Smooth muscle cell (in vitro differentiated cells): ENCODE data around the gene KRTAP10-12. TPM values are rescaled to one million over a fixed set of nuclear protein-coding genes. Genes with fewer than 3 reads are reported as not detected.

Experiments used
- DNase-seq: peaks from one replicate; lab custom pipeline; 2025; ENCODE audit not compliant: unreplicated experiment; lab: John Stamatoyannopoulos, UW
- H2AFZ ChIP-seq: fragments of 200-600 bp; sonication (generic); 2 replicates; pipeline ENCODE4 v1.6.0; 2016; ENCODE audit warnings: antibody characterized with exemption, low read depth, mild to moderate bottlenecking
- H3F3A ChIP-seq: fragments of 200-600 bp; sonication (generic); 2 replicates; pipeline ENCODE4 v1.6.0; 2017; ENCODE audit warnings: antibody characterized with exemption, low read depth
- H3K27ac ChIP-seq: fragments of 200-600 bp; sonication (generic); 2 replicates; pipeline ENCODE4 v1.5.1; 2016; ENCODE audit warnings: low read depth, mild to moderate bottlenecking
- H3K27me3 ChIP-seq: fragments of 200-600 bp; sonication (generic); 2 replicates; pipeline ENCODE4 v1.6.1; 2016; ENCODE audit warnings: low read depth, mild to moderate bottlenecking
- H3K36me3 ChIP-seq: fragments of 200-600 bp; sonication (generic); 2 replicates; pipeline ENCODE4 v1.5.1; 2016; ENCODE audit warnings: low read depth
- H3K4me1 ChIP-seq: fragments of 200-600 bp; sonication (generic); 2 replicates; pipeline ENCODE4 v1.5.1; 2016; ENCODE audit warnings: low read depth
- H3K4me2 ChIP-seq: fragments of 200-600 bp; sonication (generic); 2 replicates; pipeline ENCODE4 v1.6.0; 2016; ENCODE audit warnings: mild to moderate bottlenecking
- H3K4me3 ChIP-seq: fragments of 200-600 bp; sonication (generic); 2 replicates; pipeline ENCODE4 v1.5.1; 2016; ENCODE audit warnings: mild to moderate bottlenecking
- H3K79me2 ChIP-seq: fragments of 200-600 bp; sonication (generic); 2 replicates; pipeline ENCODE4 v1.6.0; 2016; ENCODE audit warnings: low read depth, mild to moderate bottlenecking
- H3K9ac ChIP-seq: fragments of 200-600 bp; sonication (generic); 2 replicates; pipeline ENCODE4 v1.6.0; 2016; ENCODE audit warnings: low read depth
- H3K9me3 ChIP-seq: fragments of 200-600 bp; sonication (generic); replicated peaks from 2 replicates; pipeline ENCODE4 v1.5.1; 2016; ENCODE audit warnings: low read depth
- H4K20me1 ChIP-seq: fragments of 200-600 bp; sonication (generic); 2 replicates; pipeline ENCODE4 v1.6.0; 2016; ENCODE audit warnings: low read depth
- CTCF ChIP-seq: fragments of 200-600 bp; sonication (generic); IDR thresholded peaks from 2 replicates; pipeline ENCODE4 v1.5.1; 2017; ENCODE audit warnings: borderline replicate concordance, mild to moderate bottlenecking, antibody characterized with exemption; ENCODE audit not compliant: insufficient read depth, poor library complexity, severe bottlenecking
- WGBS: methylation state at CpG from one replicate; pipeline ENCODE4 v1.1.7; 2016; ENCODE audit warnings: low lambda C conversion rate; 5-methylcytosine and 5-hydroxymethylcytosine counted together
- polyA plus RNA-seq: library from polyadenylated mRNA; unstranded; fragments of >200 nt; fragmentation: Nextera tagmentation; extraction: Ambion mirVana; gene quantifications from 2 replicates; pipeline ENCODE4 v1.2.1, GENCODE V29; 2016
- total RNA-seq: library from RNA; depleted of rRNA; stranded (reverse); fragments of >200 nt; gene quantifications from 2 replicates; pipeline ENCODE4 v1.2.3, GENCODE V29; 2014

Gene KRTAP10-12
- total and polyA plus RNA-seq, 2 experiments from 2014 or later: not detected

- Histone ChIP-seq H3K9me3 (no peaks in the 10 kb centered on the region), H3K79me2 (no peaks in the 10 kb centered on the region), H4K20me1 (no peaks in the 10 kb centered on the region), H3K4me2 (peak overlapping the region; percentile 31), H3K9ac (no peak overlapping the region), H3K4me3 (no peak overlapping the region), H3K27me3 (peaks cover 12% of the 10 kb centered on the region), H3K36me3 (no peaks in the 10 kb centered on the region), H3K27ac (no peak overlapping the region), H3K4me1 (no peaks in the 10 kb centered on the region), H2AFZ (no peak overlapping the region), H3F3A (no peaks in the 10 kb centered on the region)
- WGBS: 31% methylated on average over 9 of the region's 9 CpGs
- no peak for DNase-seq
- TF ChIP-seq CTCF: no peak
Observed at GRCh38 chr21:44730951-44731579, 34.1 kb downstream of the KRTAP10-12 start.

GRCh38 chr21:44732263-44732662 is 35.3 kb downstream of the KRTAP10-12 start:
- H3K4me3 ChIP-seq: no peak overlapping the region
- no peaks in the 10 kb centered on the region for H3K4me1 ChIP-seq
- DNase-seq: no peak
- no peaks in the 10 kb centered on the region for H3K36me3 ChIP-seq
- H3K9me3 ChIP-seq: no peaks in the 10 kb centered on the region
- peaks cover under 1% of the 10 kb centered on the region for H3K27me3 ChIP-seq
- no peak overlapping the region for H3K9ac ChIP-seq
- H4K20me1 ChIP-seq: no peaks in the 10 kb centered on the region
- H3K27ac ChIP-seq: no peak overlapping the region
- no peak overlapping the region for H2AFZ ChIP-seq
- H3F3A ChIP-seq: no peaks in the 10 kb centered on the region
- H3K79me2 ChIP-seq: no peaks in the 10 kb centered on the region
- TF ChIP-seq CTCF: no peak
- no peak overlapping the region for H3K4me2 ChIP-seq
- WGBS: 93% methylated on average over 10 of the region's 10 CpGs

- no peak for DNase-seq
- H2AFZ ChIP-seq: no peak overlapping the region
- H3K79me2 ChIP-seq: no peaks in the 10 kb centered on the region
- no peaks in the 10 kb centered on the region for H4K20me1 ChIP-seq
- TF ChIP-seq CTCF: no peak
- H3F3A ChIP-seq: no peaks in the 10 kb centered on the region
- no peak overlapping the region for H3K4me2 ChIP-seq
- H3K27me3 ChIP-seq: no peaks in the 10 kb centered on the region
- no peaks in the 10 kb centered on the region for H3K36me3 ChIP-seq
- no peak overlapping the region for H3K4me3 ChIP-seq
- no peak overlapping the region for H3K9ac ChIP-seq
- no peak overlapping the region for H3K27ac ChIP-seq
- H3K9me3 ChIP-seq: no peaks in the 10 kb centered on the region
- 92% methylated on average over 11 of the region's 11 CpGs for WGBS
- no peaks in the 10 kb centered on the region for H3K4me1 ChIP-seq
Observed at GRCh38 chr21:44732956-44733355, 36.0 kb downstream of the KRTAP10-12 start.
